HG03097 (cell line): ENCODE measurements around the gene CNRIP1.

ENCODE experiments used
- ATAC-seq: cut with Tn5 transposase; IDR thresholded peaks from one replicate; pipeline ENCODE4 v1.9.1; 2021; ENCODE audit not compliant: unreplicated experiment, low FRiP score

Gene CNRIP1

GRCh38 chr2:68252400-68253218, 67.1 kb downstream of the CNRIP1 start, which contains the start of gene PPP3R1:
PPP3R1 (minus strand) TSS chr2:68252532; CDS start chr2:68252127, 405 bp downstream.
- ATAC-seq = peak; percentile 72

GRCh38 chr2:68251855-68252399, 67.8 kb downstream of the CNRIP1 start:
- peak; percentile 4 for ATAC-seq

- ATAC-seq = peak; percentile 48
These were observed 68.4 kb downstream of the CNRIP1 start for GRCh38 chr2:68251187-68251854.

- no peak for ATAC-seq
These were observed 69.0 kb downstream of the CNRIP1 start for GRCh38 chr2:68250652-68251186.

- no peak for ATAC-seq
These were observed 69.6 kb downstream of the CNRIP1 start for GRCh38 chr2:68250196-68250595.

- ATAC-seq = no peak
These were observed 70.9 kb downstream of the CNRIP1 start for GRCh38 chr2:68248806-68249205.

GRCh38 chr2:68248361-68248760, 71.4 kb downstream of the CNRIP1 start:
- ATAC-seq = no peak

GRCh38 chr2:68246396-68246795, 73.4 kb downstream of the CNRIP1 start:
- no peak for ATAC-seq

- ATAC-seq = no peak
These were observed 74.1 kb downstream of the CNRIP1 start for GRCh38 chr2:68245672-68246071.

- no peak for ATAC-seq
These were observed 74.7 kb downstream of the CNRIP1 start for GRCh38 chr2:68245066-68245465.

GRCh38 chr2:68244456-68244855, 75.3 kb downstream of the CNRIP1 start:
- no peak for ATAC-seq
